ENCODE data around the gene RELN.

Gene RELN

GRCh38 chr7:103437623-103438022 lies 551.8 kb downstream of the RELN start:
- H3K4me3 ChIP-seq (ENCODE audit: low read length): no peak overlapping the region
- TF ChIP-seq, protein P1, sequence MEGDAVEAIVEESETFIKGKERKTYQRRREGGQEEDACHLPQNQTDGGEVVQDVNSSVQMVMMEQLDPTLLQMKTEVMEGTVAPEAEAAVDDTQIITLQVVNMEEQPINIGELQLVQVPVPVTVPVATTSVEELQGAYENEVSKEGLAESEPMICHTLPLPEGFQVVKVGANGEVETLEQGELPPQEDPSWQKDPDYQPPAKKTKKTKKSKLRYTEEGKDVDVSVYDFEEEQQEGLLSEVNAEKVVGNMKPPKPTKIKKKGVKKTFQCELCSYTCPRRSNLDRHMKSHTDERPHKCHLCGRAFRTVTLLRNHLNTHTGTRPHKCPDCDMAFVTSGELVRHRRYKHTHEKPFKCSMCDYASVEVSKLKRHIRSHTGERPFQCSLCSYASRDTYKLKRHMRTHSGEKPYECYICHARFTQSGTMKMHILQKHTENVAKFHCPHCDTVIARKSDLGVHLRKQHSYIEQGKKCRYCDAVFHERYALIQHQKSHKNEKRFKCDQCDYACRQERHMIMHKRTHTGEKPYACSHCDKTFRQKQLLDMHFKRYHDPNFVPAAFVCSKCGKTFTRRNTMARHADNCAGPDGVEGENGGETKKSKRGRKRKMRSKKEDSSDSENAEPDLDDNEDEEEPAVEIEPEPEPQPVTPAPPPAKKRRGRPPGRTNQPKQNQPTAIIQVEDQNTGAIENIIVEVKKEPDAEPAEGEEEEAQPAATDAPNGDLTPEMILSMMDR (IDR thresholded peaks at IDR 0.05; ENCODE audit: insufficient read depth, low read depth, low read length, missing control alignments): no peak
- no peak for DNase-seq (ENCODE audit: low read depth)

GRCh38 chr7:103432712-103433111 lies 556.7 kb downstream of the RELN start:
- TF ChIP-seq, protein P1 (IDR thresholded peaks at IDR 0.05; ENCODE audit: insufficient read depth, low read depth, low read length, missing control alignments): no peak
- no peak overlapping the region for H3K4me3 ChIP-seq (ENCODE audit: low read length)
- no peak for DNase-seq (ENCODE audit: low read depth)

- DNase-seq (ENCODE audit: low read depth): no peak
- no peak overlapping the region for H3K4me3 ChIP-seq (ENCODE audit: low read length)
- TF ChIP-seq, protein P1 (IDR thresholded peaks at IDR 0.05; ENCODE audit: insufficient read depth, low read depth, low read length, missing control alignments): no peak
Observed at GRCh38 chr7:103425177-103425576, 564.3 kb downstream of the RELN start.

- TF ChIP-seq, protein P1 (IDR thresholded peaks at IDR 0.05; ENCODE audit: insufficient read depth, low read depth, low read length, missing control alignments): no peak
- DNase-seq (ENCODE audit: low read depth): no peak
Observed at GRCh38 chr7:103423467-103424179, 565.8 kb downstream of the RELN start.

More at GRCh38 chr7:103423467-103424179, 565.8 kb downstream of the RELN start:
- H3K4me3 ChIP-seq (ENCODE audit: low read length): no peak overlapping the region

Data from epithelial cell of esophagus (primary cell).